HG03520 (cell line): ENCODE measurements around the gene UBE2D4.
A peak's percentile ranks its signal among the peaks of the same experiment; 100 is the strongest.

ENCODE experiments used
- ATAC-seq: cut with Tn5 transposase; IDR thresholded peaks from one replicate; pipeline ENCODE4 v1.9.1; 2021; ENCODE audit warnings: mild to moderate bottlenecking, moderate library complexity; ENCODE audit not compliant: unreplicated experiment

The UBE2D4 gene

GRCh38 chr7:43906331-43907010 lies 19.8 kb upstream of the UBE2D4 start, which contains the start of gene URGCP:
Gene URGCP, minus strand, starts transcription at chr7:43906596. Its CDS starts 21 bp downstream, at chr7:43906575.
- peak; percentile 54 for ATAC-seq

- no peak for ATAC-seq
Measured at GRCh38 chr7:43914795-43915194, 11.4 kb upstream of the UBE2D4 start.

GRCh38 chr7:43915907-43916306 lies 10.3 kb upstream of the UBE2D4 start:
- no peak for ATAC-seq

GRCh38 chr7:43921423-43921822 lies 4.8 kb upstream of the UBE2D4 start:
- ATAC-seq = no peak

GRCh38 chr7:43922726-43923125 lies 3.5 kb upstream of the UBE2D4 start:
- no peak for ATAC-seq

- ATAC-seq = peak; percentile 7
Measured at GRCh38 chr7:43926798-43927123, 525 bp downstream of the UBE2D4 start.

GRCh38 chr7:43927810-43928209 lies 1.6 kb downstream of the UBE2D4 start:
- ATAC-seq = no peak

GRCh38 chr7:43929529-43930457 lies 3.6 kb downstream of the UBE2D4 start:
- no peak for ATAC-seq

- no peak for ATAC-seq
Measured at GRCh38 chr7:43931346-43931745, 5.1 kb downstream of the UBE2D4 start.

GRCh38 chr7:43933902-43934560 lies 7.8 kb downstream of the UBE2D4 start:
- ATAC-seq = no peak

GRCh38 chr7:43937444-43937843 lies 11.2 kb downstream of the UBE2D4 start:
- ATAC-seq = no peak

- no peak for ATAC-seq
Measured at GRCh38 chr7:43938892-43939482, 12.8 kb downstream of the UBE2D4 start.

GRCh38 chr7:43942250-43942649 lies 16.0 kb downstream of the UBE2D4 start:
- no peak for ATAC-seq

GRCh38 chr7:43942997-43943396 lies 16.8 kb downstream of the UBE2D4 start:
- no peak for ATAC-seq

- ATAC-seq = no peak
Measured at GRCh38 chr7:43943417-43944187, 17.4 kb downstream of the UBE2D4 start.

- peak; percentile 56 for ATAC-seq
Measured at GRCh38 chr7:43944286-43944685, 18.1 kb downstream of the UBE2D4 start.

GRCh38 chr7:43952028-43952427 lies 25.8 kb downstream of the UBE2D4 start:
- no peak for ATAC-seq

- no peak for ATAC-seq
Measured at GRCh38 chr7:43953071-43953470, 26.8 kb downstream of the UBE2D4 start.

GRCh38 chr7:43954524-43955228 lies 28.4 kb downstream of the UBE2D4 start:
- ATAC-seq = no peak

GRCh38 chr7:43956027-43956426 lies 29.8 kb downstream of the UBE2D4 start:
- no peak for ATAC-seq
